Stimulated activated CD8-positive, alpha-beta memory T cell treated with anti-CD3 and anti-CD28 coated beads, Interleukin-4, amount 100 ng/mL, for 48 hours (primary cell): Measurements from ENCODE around the gene MPZ.
A peak's percentile ranks its signal among the peaks of the same experiment; 100 is the strongest.
"Not testable (repeated sequence)": the region's sequence is repeated elsewhere in the genome, so short reads cannot be mapped to it uniquely, and the experiment has no call there.

Experiments used
- DNase-seq: peaks from one replicate; pipeline ENCODE4 v3.0.0-alpha.2; 2020

MPZ gene

GRCh38 chr1:161299347-161299746, 10.4 kb downstream of the MPZ start:
- no peak for DNase-seq

- no peak for DNase-seq
Observed at GRCh38 chr1:161298116-161298515, 11.7 kb downstream of the MPZ start.

GRCh38 chr1:161297415-161297814, 12.4 kb downstream of the MPZ start:
- no peak for DNase-seq

GRCh38 chr1:161290779-161291178, 19.0 kb downstream of the MPZ start:
- no peak for DNase-seq

GRCh38 chr1:161287482-161288054, 22.2 kb downstream of the MPZ start:
- no peak for DNase-seq

GRCh38 chr1:161285521-161285920, 24.2 kb downstream of the MPZ start:
- no peak for DNase-seq

- DNase-seq, result no peak
Observed at GRCh38 chr1:161285113-161285512, 24.7 kb downstream of the MPZ start.

GRCh38 chr1:161282991-161283390, 26.8 kb downstream of the MPZ start:
- no peak for DNase-seq

GRCh38 chr1:161274874-161275273, 34.9 kb downstream of the MPZ start:
- no peak for DNase-seq

- DNase-seq, result no peak
Observed at GRCh38 chr1:161273402-161273801, 36.4 kb downstream of the MPZ start.

- DNase-seq, result no peak
Observed at GRCh38 chr1:161267321-161267720, 42.4 kb downstream of the MPZ start.

- DNase-seq, result no peak
Observed at GRCh38 chr1:161266836-161267235, 42.9 kb downstream of the MPZ start.

- DNase-seq, result no peak
Observed at GRCh38 chr1:161266202-161266601, 43.6 kb downstream of the MPZ start.

GRCh38 chr1:161265305-161265704, 44.5 kb downstream of the MPZ start:
- no peak for DNase-seq

- DNase-seq, result no peak
Observed at GRCh38 chr1:161261261-161262235, 48.2 kb downstream of the MPZ start.

- DNase-seq, result no peak
Observed at GRCh38 chr1:161260376-161261260, 49.1 kb downstream of the MPZ start.

GRCh38 chr1:161259765-161260164, 50.0 kb downstream of the MPZ start:
- no peak for DNase-seq

- no peak for DNase-seq
Observed at GRCh38 chr1:161259345-161259702, 50.4 kb downstream of the MPZ start.

- DNase-seq, result peak; percentile 65
Observed at GRCh38 chr1:161258439-161259344, 51.1 kb downstream of the MPZ start, which contains the start of gene PCP4L1. PCP4L1 (plus strand) TSS chr1:161258745; CDS start chr1:161258975, 230 bp downstream.

- DNase-seq, result not testable (repeated sequence)
Observed at GRCh38 chr1:161257109-161257508, 52.7 kb downstream of the MPZ start.

GRCh38 chr1:161255955-161256520, 53.7 kb downstream of the MPZ start:
- DNase-seq, result not testable (repeated sequence)

- DNase-seq, result not testable (repeated sequence)
Observed at GRCh38 chr1:161255302-161255701, 54.5 kb downstream of the MPZ start.
